GM18951 (cell line): Measurements from ENCODE around the gene PRKD2.

Source experiments
- POLR2A ChIP-seq: IDR thresholded peaks from 4 replicates; pipeline ENCODE4 v1.6.1; 2011; ENCODE audit warnings: mild to moderate bottlenecking; ENCODE audit not compliant: insufficient read length, insufficient read depth; ENCODE audit errors: extremely low read depth
- in situ Hi-C: fragments of 300-500 bp; cut with MboI; formaldehyde crosslinking; loops from one replicate; pipeline ENCODE4 v1.12.0; 2022; ENCODE audit warnings: low sequenced_read_pairs, mixed read lengths, inconsistent platforms; ENCODE audit not compliant: unreplicated experiment

Gene PRKD2

GRCh38 chr19:46748325-46749109 lies 31.6 kb upstream of the PRKD2 start:
- TF ChIP-seq POLR2A = no peak
- in situ Hi-C loops = no loop called here

GRCh38 chr19:46746281-46747057 lies 29.6 kb upstream of the PRKD2 start, which contains the start of gene STRN4:
Gene STRN4, minus strand, starts transcription at chr19:46746450. Its CDS starts 20 bp downstream, at chr19:46746430.
- in situ Hi-C loops = no loop called here
- peak; percentile 77 for TF ChIP-seq POLR2A

GRCh38 chr19:46745521-46746280 lies 28.8 kb upstream of the PRKD2 start, which contains the start of gene FKRP:
Gene FKRP, plus strand, starts transcription at chr19:46746057. Its CDS starts 9,394 bp downstream, at chr19:46755451.
- in situ Hi-C loops = no loop called here
- no peak for TF ChIP-seq POLR2A

DNA sequence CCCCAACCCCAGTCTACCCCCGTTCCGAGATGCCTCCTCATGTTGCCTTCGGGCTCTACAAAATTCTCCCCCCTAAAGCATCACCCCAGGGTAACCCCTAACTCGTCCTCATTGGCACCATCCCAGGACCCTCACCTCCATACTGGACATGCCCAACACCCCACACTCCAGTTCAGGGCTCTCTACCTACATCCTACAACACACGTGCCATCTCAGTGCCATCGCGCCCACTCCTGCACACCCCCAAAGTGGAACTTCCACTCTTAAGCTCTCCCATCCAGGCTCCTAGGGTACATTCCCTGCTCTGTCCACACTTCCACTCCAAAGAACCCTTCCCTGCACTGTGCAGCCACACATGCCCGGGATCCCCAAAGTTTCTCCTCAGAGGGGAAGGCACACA lies 28.1 kb upstream of the PRKD2 start:
- in situ Hi-C loops = no loop called here
- TF ChIP-seq POLR2A = no peak

- in situ Hi-C loops = no loop called here
- no peak for TF ChIP-seq POLR2A
Observed at GRCh38 chr19:46744005-46744691, 27.2 kb upstream of the PRKD2 start.

GRCh38 chr19:46742926-46743480 lies 26.1 kb upstream of the PRKD2 start:
- in situ Hi-C loops = no loop called here
- TF ChIP-seq POLR2A = no peak

DNA sequence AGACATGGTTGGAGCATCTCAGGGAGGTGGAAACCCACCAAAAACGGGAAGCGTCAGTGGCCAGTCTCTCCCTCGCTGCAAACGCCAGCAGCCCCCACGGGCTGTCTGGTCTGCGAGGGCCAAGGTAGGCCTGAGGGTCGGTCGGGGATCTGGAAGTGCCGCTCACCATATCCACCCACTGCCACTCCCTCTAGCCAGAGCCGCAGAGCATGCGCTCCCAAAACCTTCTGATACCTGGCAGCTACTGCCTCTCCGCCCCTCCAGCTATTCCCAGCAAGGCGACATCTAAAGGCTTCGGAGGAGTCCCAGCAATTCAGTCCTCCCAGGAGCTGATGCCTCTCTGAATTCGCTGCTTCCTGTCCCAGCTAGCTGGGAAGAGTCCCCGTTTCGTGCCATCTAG lies 24.5 kb upstream of the PRKD2 start:
- in situ Hi-C loops = no loop called here
- TF ChIP-seq POLR2A = no peak

GRCh38 chr19:46739290-46739771 lies 22.4 kb upstream of the PRKD2 start:
- in situ Hi-C loops = no loop called here
- no peak for TF ChIP-seq POLR2A

- in situ Hi-C loops = no loop called here
Observed at GRCh38 chr19:46737761-46738171, 20.9 kb upstream of the PRKD2 start.

DNA sequence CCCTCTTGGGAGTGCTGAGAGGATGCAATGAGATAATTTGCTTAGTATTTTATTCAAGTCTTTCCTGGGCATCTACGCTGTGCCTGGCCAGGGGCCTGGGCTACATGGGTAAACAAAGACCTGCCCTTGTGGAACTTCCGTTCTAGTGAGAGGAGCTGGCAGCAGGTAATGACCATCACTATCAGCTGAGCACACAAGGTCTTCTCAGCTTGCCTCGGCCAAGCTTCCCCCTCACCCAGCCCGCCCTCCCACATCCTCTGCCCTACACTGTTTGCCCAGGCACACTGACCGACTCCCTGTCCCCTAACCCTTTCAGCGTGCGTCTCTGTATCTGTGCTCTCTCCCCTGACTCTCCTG lies 20.4 kb upstream of the PRKD2 start:
- in situ Hi-C loops = no loop called here
- TF ChIP-seq POLR2A = no peak

More at GRCh38 chr19:46737761-46738171, 20.9 kb upstream of the PRKD2 start:
- no peak for TF ChIP-seq POLR2A

DNA sequence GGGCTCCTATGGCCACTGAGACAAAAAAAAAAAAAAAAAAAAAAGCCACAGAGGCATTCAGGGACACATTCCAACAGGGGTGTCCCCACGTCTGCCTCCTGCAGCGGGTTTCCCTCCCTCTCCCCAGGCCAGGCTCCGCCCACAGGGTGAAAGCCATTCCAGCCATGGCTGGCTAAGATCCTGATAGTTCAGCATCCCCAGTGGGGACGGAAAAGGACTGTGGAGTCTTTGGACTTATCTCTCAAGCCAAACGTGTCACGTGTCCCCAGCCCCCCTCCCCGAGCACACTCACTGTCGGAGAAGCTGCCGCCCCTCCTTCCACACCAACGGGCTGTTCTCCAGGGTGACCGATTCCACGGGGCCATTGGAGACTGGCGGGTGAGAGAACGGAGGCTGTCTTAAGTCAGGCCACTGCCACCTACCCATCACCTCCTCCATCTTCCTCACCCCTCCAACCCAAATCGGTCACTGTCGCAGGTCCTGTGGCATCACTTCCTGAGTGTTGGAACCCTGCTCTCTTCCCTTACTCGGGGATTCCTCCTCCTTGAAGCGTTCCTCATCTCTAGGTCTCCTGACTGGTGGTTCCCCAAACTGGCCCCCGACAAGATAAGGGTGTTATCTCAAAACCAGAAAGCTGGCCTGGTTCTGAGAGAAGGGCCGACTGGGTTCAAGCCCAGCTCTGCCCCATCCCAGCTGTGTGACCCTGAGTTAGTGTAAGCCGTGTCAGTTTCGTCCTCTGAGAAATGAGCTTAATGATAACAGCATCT lies 19.8 kb upstream of the PRKD2 start:
- in situ Hi-C loops = no loop called here
- no peak for TF ChIP-seq POLR2A
